ENCODE data around the gene C18orf63.
"Not testable (repeated sequence)": the region's sequence is repeated elsewhere in the genome, so short reads cannot be mapped to it uniquely, and the experiment has no call there.

The C18orf63 gene

GRCh38 chr18:74315464-74316256 is at the start of gene C18orf63:
TSS of gene C18orf63 (plus strand) at chr18:74315839. CDS start at chr18:74317866, 2,027 bp downstream.
- DNase-seq: no peak

GRCh38 chr18:74266161-74266560 is 49.5 kb upstream of the C18orf63 start:
- DNase-seq: no peak

- no peak for DNase-seq
Observed at GRCh38 chr18:74268175-74268574, 47.5 kb upstream of the C18orf63 start.

GRCh38 chr18:74268933-74269620 is 46.6 kb upstream of the C18orf63 start:
- no peak for DNase-seq

DNA sequence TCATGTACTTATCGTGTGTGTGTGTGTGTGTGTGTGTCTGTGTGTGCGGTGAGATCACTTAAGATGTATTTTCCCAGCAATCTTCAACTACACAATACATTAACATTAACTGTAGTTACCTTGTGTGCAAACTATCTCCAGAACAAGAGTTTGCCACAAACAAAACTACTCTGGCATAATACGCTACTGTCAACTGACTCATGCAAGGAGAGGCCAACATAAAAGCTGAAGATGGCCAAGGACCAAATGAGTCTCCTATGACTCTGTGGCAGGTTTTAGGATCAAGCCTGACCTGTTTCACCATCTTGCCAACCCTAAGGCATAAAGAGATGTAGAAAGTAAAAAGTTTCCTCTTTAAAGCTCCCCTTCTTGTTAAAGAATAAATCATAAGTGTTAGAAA is 44.0 kb upstream of the C18orf63 start:
- no peak for DNase-seq

DNA sequence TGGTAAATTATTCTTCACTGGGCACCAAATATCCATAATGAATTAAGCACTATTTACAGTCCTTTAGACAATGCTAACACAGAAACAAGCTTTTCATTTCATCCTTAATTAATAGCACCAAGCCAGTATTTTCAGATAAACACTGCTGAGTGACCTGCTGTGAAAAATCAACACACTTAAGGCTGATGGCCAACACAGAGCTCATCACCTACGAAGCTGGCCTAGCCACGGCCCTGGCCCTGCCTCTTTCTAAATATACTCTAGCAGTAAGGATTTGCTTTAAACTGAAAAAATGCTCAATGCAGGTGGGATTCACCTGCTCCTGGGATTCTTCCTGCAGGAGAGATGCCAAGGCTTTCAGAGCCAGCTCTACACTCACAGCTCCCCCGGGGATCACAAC is 42.2 kb upstream of the C18orf63 start:
- DNase-seq: no peak

GRCh38 chr18:74274700-74275099 is 40.9 kb upstream of the C18orf63 start:
- no peak for DNase-seq

DNA sequence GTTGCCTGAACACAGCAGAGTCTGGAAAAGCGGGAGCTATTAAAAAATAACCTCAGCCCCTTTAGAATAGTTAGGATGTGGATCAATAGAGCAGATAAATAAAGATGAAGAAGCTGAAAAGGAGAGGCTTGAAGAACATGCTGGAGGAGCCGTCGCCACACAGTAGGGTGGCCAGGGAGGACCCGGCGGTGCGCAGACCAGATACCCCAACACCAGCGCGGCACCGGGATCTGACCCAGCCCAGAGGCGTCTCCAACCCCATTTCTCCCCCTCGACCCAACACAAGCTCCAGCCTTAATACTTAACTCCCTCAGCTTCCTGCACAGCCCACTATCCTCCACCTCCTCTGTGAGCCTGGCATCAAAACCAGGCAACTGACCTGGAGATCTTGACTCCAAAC is 39.9 kb upstream of the C18orf63 start:
- no peak for DNase-seq

- DNase-seq: no peak
Observed at GRCh38 chr18:74276609-74277008, 39.0 kb upstream of the C18orf63 start.

GRCh38 chr18:74277296-74277695 is 38.3 kb upstream of the C18orf63 start:
- no peak for DNase-seq

GRCh38 chr18:74278058-74278457 is 37.6 kb upstream of the C18orf63 start:
- DNase-seq: no peak

DNA sequence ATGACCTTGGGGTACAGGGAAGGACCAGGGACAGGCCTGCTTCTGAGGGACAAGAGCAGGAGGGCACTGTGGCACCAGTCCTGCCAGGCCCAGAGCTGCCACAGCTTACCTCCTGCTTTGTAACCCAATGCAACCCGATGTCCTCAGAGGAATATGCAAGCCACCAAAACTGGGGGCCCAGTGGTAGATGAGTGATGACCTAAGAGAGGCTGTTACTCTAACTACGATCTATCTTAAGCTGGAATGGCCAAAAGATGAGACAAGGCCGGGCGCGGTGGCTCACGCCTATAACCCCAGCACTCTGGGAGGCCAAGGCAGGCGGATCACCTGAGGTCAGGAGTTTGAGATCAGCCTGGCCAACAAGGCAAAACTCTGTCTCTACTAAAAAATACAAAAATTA is 36.7 kb upstream of the C18orf63 start:
- DNase-seq: no peak

DNA sequence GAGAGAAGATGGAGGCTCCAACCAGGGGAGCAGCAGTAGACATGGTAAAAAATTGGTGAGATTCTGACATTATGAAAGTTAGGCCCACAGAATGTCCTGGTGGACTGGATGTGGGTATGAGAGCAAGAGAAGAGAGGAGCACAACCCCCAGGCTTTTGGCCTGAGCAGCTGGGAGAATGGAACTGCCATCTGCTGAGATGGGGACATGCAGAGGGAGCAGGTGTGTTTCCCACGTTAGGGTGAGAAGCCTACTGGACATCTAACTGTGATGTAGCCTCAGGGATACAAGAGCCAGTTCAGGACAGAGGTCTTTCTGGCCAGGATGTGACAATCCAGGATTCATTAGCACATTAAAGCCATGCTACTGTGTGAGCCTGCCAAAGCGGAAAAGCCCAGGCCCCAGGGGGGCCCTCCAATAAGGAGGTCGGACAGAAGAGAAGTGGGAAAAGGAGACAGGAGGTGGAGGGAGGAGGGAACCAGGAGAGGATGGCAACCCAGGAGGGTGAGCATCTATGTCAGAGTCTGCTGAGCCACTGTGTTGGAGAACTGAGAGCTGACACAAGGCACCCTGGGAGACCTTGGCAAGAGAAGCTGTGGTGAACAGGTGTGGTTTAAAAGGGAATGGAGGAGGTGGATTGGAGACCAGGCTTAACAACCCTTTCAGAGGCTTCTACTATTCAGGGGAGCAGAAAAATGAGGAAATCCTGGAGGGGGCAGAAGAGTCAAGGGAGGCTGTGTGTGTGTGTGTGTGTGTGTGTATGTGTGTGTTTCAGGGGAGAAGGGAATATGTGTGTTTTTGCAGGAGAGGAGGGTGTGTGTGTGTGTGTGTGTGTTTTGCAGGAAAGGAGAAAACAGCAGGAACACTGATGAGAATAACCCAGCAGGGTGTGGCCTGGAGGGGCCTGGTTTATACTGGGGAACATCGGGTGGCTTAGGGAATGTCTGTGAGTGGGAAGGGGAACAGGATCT is 34.3 kb upstream of the C18orf63 start:
- no peak for DNase-seq

GRCh38 chr18:74281980-74282754 is 33.5 kb upstream of the C18orf63 start:
- no peak for DNase-seq

DNA sequence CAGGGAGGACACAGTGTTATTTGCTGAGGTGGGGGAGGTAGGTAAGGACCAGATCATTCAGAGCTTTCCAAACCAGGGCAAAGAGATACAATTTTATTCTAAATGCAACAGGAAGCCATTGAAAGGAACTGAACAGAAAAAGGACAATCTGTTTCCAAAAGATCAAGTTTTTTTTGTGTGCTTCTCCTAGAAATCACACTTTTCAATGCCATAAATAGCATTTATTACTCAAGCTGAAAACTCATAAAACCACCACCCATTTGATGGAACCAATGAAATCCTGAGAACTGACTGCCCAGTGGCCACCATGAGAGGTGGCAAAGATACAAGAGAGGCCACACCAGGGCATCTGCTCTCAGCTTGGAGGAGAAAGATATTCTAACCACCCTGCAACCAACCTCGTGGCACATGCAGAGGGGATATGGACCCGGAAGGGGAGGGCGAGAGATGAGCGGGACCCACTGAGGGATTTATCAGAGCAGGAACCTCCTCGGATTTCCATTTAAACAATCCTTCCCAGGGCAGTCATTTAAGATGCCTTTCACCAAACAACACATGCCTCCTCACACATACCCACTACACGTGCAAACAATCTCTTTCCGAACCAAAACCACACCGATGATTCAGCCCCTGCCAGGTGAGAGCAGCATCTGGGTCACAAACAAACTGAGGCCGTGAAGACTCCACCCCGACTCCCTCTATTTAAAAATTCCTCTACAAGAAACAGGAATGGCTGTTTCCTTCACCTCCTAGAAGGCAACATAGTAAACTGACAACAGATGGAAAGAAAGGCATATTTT is 32.7 kb upstream of the C18orf63 start:
- no peak for DNase-seq

DNA sequence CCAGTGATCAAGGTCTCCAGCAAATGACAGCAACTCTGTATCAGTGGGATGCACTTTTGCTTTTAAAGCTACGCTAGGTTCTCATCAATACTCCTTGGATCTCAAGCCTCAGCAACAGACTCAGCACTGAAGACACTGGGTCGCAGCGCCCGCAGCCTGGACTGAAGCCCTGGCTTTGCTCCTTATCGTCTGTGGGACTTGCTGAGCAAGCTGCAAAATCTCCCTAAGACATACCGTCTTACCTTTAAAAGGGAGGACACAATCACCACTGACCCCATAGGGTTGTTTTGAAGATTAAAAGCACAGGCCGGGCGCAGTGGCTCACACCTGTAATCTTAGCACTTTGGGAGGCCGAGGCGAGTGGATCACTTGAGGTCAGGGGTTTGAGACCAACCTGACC is 32.0 kb upstream of the C18orf63 start:
- DNase-seq: no peak

- DNase-seq: no peak
Observed at GRCh38 chr18:74284191-74284979, 31.3 kb upstream of the C18orf63 start.

- DNase-seq: no peak
Observed at GRCh38 chr18:74284980-74285355, 30.7 kb upstream of the C18orf63 start.

GRCh38 chr18:74285583-74285982 is 30.1 kb upstream of the C18orf63 start:
- DNase-seq: not testable (repeated sequence)

DNA sequence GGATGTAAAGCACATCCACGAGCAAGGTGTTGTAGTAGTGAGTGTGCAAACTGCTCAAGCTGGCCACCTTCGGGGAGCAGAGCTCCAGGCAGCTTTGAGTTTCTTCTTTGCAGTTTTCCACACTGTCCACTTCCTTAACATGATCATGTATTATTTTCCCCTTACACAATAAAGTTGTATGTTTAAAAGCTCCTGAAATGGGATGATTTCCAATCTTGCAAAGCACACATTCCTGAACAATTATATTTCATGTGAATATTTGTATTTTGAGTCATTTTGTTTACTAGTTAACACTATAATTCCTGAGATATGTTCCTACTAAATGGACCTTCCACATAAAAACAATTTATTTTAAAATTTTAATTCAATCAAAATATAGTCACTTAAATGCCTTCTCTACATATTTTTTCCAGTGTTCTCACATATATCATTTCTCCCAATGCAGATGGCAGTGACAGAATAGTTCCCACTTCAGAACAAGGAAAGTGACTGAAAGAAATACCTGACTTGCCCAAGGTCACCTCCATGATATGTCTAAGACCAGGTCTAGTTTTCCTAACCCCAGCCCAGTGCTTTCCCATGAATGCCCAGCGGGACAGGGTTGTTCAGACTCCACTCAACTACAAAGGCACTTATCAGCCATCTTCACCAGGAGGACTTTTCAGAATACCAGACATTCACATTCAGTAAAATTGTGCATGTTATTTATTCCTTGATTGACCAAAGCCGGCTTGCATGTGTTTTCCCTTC is 29.4 kb upstream of the C18orf63 start:
- no peak for DNase-seq

Data from activated CD4-positive, alpha-beta T cell treated with anti-CD3 and anti-CD28 coated beads for 1 hour (primary cell).